ENCODE data around the gene LIM2. TPM values are rescaled to one million over a fixed set of nuclear protein-coding genes. Genes with fewer than 3 reads are reported as not detected.
"Not testable (repeated sequence)": the region's sequence is repeated elsewhere in the genome, so short reads cannot be mapped to it uniquely, and the experiment has no call there.

LIM2 gene
- total and polyA plus RNA-seq, 9 of the 15 experiments (the other 6 are each of a cell fraction or from before 2014, with no cell fraction given), result 0.07 to 0.45 (median 0.18) TPM; not detected in 4

- TF ChIP-seq UBTF (IDR thresholded peaks at IDR 0.05; ENCODE audit: borderline replicate concordance in 1 of 2, low read depth in 2 of 2, low read length in 2 of 2) (peak in 1 of 2 experiments; percentile 74; a peak in 1 of 4 replicates), ZNF197 (CRISPR knock-in tag; IDR thresholded peaks at IDR 0.05; ENCODE audit: low read depth) (no peak), ZNF146 (CRISPR knock-in tag; IDR thresholded peaks at IDR 0.05; ENCODE audit: unreplicated experiment) (no peak), SFPQ (IDR thresholded peaks at IDR 0.05; ENCODE audit: low read depth, low read length) (no peak), PHF21A (IDR thresholded peaks at IDR 0.05; ENCODE audit: borderline replicate concordance, low read depth) (no peak), ASH1L (IDR thresholded peaks at IDR 0.05; ENCODE audit: borderline replicate concordance, low read depth, partially characterized antibody) (no peak), MTA3 (IDR thresholded peaks at IDR 0.05; ENCODE audit: borderline replicate concordance) (no peak), POLR2G (IDR thresholded peaks at IDR 0.05; ENCODE audit: low read depth, low read length) (peak; percentile 72), ZNF282 (CRISPR knock-in tag; IDR thresholded peaks at IDR 0.05) (no peak), FOSL1 (tag; conservative IDR thresholded peaks at IDR 0.05) (peak; percentile 83)
Measured at GRCh38 chr19:51417107-51417809, 29.5 kb upstream of the LIM2 start, which contains the start of gene SIGLEC10 (continued).

GRCh38 chr19:51416422-51416821, 28.6 kb upstream of the LIM2 start:
- H3K9me1 ChIP-seq (ENCODE audit: control insufficient read depth, insufficient read depth, low read length); BruUV-seq (replicated peaks); H3K79me2 ChIP-seq (ENCODE audit: control insufficient read depth, insufficient read depth, low read length); H3K9ac ChIP-seq (ENCODE audit: insufficient read depth in 1 of 2, low read depth in 2 of 2, low read length in 2 of 2); H3K4me2 ChIP-seq (ENCODE audit: insufficient read depth, low read length); H3K4me3 ChIP-seq; in situ Hi-C loops (cut with MboI); H4K20me1 ChIP-seq (replicated peaks; ENCODE audit: control insufficient read depth, insufficient read depth, low read length); H3K27ac ChIP-seq (ENCODE audit: extremely low read depth, low read depth, low read length); H3K27me3 ChIP-seq (ENCODE audit: control insufficient read depth in 2 of 2, insufficient read depth in 2 of 2, low read length in 2 of 2); FAIRE-seq; DNase-seq (ENCODE audit: extremely low read depth in 1 of 4, low spot score in 3 of 4); H3K36me3 ChIP-seq (ENCODE audit: control insufficient read depth, insufficient read depth, low read length); H3K9me3 ChIP-seq (replicated peaks; ENCODE audit: control insufficient read depth, insufficient read depth, low read depth, low read length); intact Hi-C loops (cut with micrococcal nuclease); H2AFZ ChIP-seq (ENCODE audit: low read depth, low read length); POLR2A ChIA-PET; CTCF ChIA-PET (ENCODE audit: low intra/inter-chr PET ratio): not testable (repeated sequence)
- H3K4me1 ChIP-seq (replicated peaks in 1 of 2; ENCODE audit: control insufficient read depth in 2 of 2, insufficient read depth in 2 of 2, low read length in 2 of 2), result peaks cover 9 to 30% of the 10 kb centered on the region in 2 experiments
- ATAC-seq, result peak; percentile 14; the same call in 2 of the 3 replicates
- 32% methylated on average over 6 of the region's 15 CpGs for WGBS (ENCODE audit: insufficient coverage, low coverage, missing lambda C conversion rate)
